ENCODE measurements around the gene PSMD9. TPM values are rescaled to one million over a fixed set of nuclear protein-coding genes. Genes with fewer than 3 reads are reported as not detected.

Gene PSMD9
- total RNA-seq, 4 donors from 2014 or later, result 54.8 to 79.5 (median 70.7) TPM

- no peaks in the 10 kb centered on the region for H3K9me3 ChIP-seq
- 90 to 93% methylated on average over 4 of the region's 4 CpGs for WGBS, 2 donors (ENCODE audit: low coverage in 1 of 2)
- no peak for ATAC-seq
- TF ChIP-seq POLR2A (IDR thresholded peaks at IDR 0.05) (no peak), CTCF (IDR thresholded peaks at IDR 0.05) (no peak), POLR2AphosphoS5 (IDR thresholded peaks at IDR 0.05) (no peak), EP300 (IDR thresholded peaks at IDR 0.05) (no peak)
- no peak overlapping the region for H3K27ac ChIP-seq
- no peak overlapping the region for H3K4me3 ChIP-seq
- H3K27me3 ChIP-seq, result no peaks in the 10 kb centered on the region
- H3K36me3 ChIP-seq, result no peaks in the 10 kb centered on the region
- no peaks in the 10 kb centered on the region for H3K4me1 ChIP-seq
Measured at GRCh38 chr12:121930862-121931261, 42.3 kb downstream of the PSMD9 start.

DNA sequence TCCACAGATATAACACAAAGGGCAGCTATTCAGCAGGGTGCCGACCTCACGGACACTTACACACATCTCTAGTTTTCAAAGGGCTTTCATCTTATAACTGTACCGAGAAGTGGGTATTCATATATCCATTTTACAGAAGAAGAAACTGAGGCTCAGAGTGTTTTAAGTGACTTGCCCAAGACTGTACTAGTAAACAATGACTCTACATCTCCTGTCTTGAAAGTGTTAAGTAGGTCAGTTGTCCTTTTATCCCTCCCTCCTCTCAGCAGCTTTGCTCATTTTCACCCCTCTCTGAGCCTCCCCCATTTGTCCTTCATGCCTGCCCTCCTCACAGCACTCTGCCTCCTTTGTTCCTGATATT lies 43.6 kb downstream of the PSMD9 start:
- Histone ChIP-seq H3K4me3 (no peak overlapping the region), H3K9me3 (peaks cover 0 to 3% (median 0%) of the 10 kb centered on the region in 3 donors), H3K27me3 (no peaks in the 10 kb centered on the region), H3K36me3 (peaks cover 0 to 3% of the 10 kb centered on the region in 2 donors), H3K4me1 (no peaks in the 10 kb centered on the region), H3K27ac (no peak overlapping the region)
- ATAC-seq, result no peak
- no peak for TF ChIP-seq POLR2A (IDR thresholded peaks at IDR 0.05)
- TF ChIP-seq POLR2AphosphoS5 (IDR thresholded peaks at IDR 0.05), result no peak
- TF ChIP-seq CTCF (IDR thresholded peaks at IDR 0.05), result no peak
- TF ChIP-seq EP300 (IDR thresholded peaks at IDR 0.05), result no peak
- WGBS, 2 donors (ENCODE audit: low coverage in 1 of 2), result 98 to 100% methylated on average over 3 of the region's 3 CpGs

GRCh38 chr12:121932914-121933521 lies 44.4 kb downstream of the PSMD9 start:
- Histone ChIP-seq H3K36me3 (peaks cover 0 to 6% of the 10 kb centered on the region in 2 donors), H3K27me3 (no peaks in the 10 kb centered on the region), H3K27ac (no peak overlapping the region), H3K4me1 (no peaks in the 10 kb centered on the region), H3K4me3 (no peak overlapping the region), H3K9me3 (peaks cover 0 to 6% (median 0%) of the 10 kb centered on the region in 3 donors)
- TF ChIP-seq POLR2AphosphoS5 (IDR thresholded peaks at IDR 0.05), result no peak
- TF ChIP-seq EP300 (IDR thresholded peaks at IDR 0.05), result no peak
- TF ChIP-seq POLR2A (IDR thresholded peaks at IDR 0.05), result no peak
- TF ChIP-seq CTCF (IDR thresholded peaks at IDR 0.05), result no peak
- no peak for ATAC-seq
- WGBS, 2 donors (ENCODE audit: low coverage in 1 of 2), result 87 to 94% methylated on average over 2 to 4 of the region's 4 CpGs

- no peak for ATAC-seq
- Histone ChIP-seq H3K4me3 (no peak overlapping the region), H3K9me3 (peaks cover 0 to 6% (median 0%) of the 10 kb centered on the region in 3 donors), H3K4me1 (no peaks in the 10 kb centered on the region), H3K27ac (no peak overlapping the region), H3K27me3 (no peaks in the 10 kb centered on the region), H3K36me3 (peaks cover 0 to 6% of the 10 kb centered on the region in 2 donors)
- TF ChIP-seq POLR2A (IDR thresholded peaks at IDR 0.05), result no peak
- no peak for TF ChIP-seq POLR2AphosphoS5 (IDR thresholded peaks at IDR 0.05)
- no peak for TF ChIP-seq CTCF (IDR thresholded peaks at IDR 0.05)
- no peak for TF ChIP-seq EP300 (IDR thresholded peaks at IDR 0.05)
- 67 to 97% methylated on average over 3 to 8 of the region's 17 CpGs for WGBS, 2 donors (ENCODE audit: low coverage in 1 of 2)
Measured at GRCh38 chr12:121933522-121934308, 45.1 kb downstream of the PSMD9 start.

GRCh38 chr12:121934309-121934664 lies 45.7 kb downstream of the PSMD9 start:
- peaks cover 0 to 6% (median 0%) of the 10 kb centered on the region in 3 donors for H3K9me3 ChIP-seq
- no peaks in the 10 kb centered on the region for H3K4me1 ChIP-seq
- ATAC-seq, result no peak
- H3K27ac ChIP-seq, result no peak overlapping the region
- no peak for TF ChIP-seq EP300 (IDR thresholded peaks at IDR 0.05)
- no peak for TF ChIP-seq CTCF (IDR thresholded peaks at IDR 0.05)
- TF ChIP-seq POLR2A (IDR thresholded peaks at IDR 0.05), result no peak
- TF ChIP-seq POLR2AphosphoS5 (IDR thresholded peaks at IDR 0.05), result no peak
- peaks cover 0 to 6% of the 10 kb centered on the region in 2 donors for H3K36me3 ChIP-seq
- WGBS, 2 donors (ENCODE audit: low coverage in 1 of 2), result 100% methylated on average over 2 of the region's 2 CpGs; no CpG with 5 or more reads in 1 of the 2 donors
- H3K4me3 ChIP-seq, result no peak overlapping the region
- no peaks in the 10 kb centered on the region for H3K27me3 ChIP-seq

All from gastroesophageal sphincter (tissue), 4 donors.